Aorta (tissue), 5 donors: ENCODE results near the gene CLP1. TPM values are rescaled to one million over a fixed set of nuclear protein-coding genes. Genes with fewer than 3 reads are reported as not detected.
A peak's percentile ranks its signal among the peaks of the same experiment; 100 is the strongest.

Experiments used
- ATAC-seq: fragments of 200-7000 bp; cut with Tn5 transposase; one replicate; pipeline ENCODE4 v1.9.1; 2022; ENCODE audit warnings: moderate library complexity; ENCODE audit not compliant: low FRiP score
- DNase-seq, 2 donors: peaks; one replicate each; pipeline ENCODE4 v3.0.0-alpha.2; 2020
- H3K27ac ChIP-seq, 2 donors: one replicate each; pipeline ENCODE4 v1.5.1; 2013; ENCODE audit warnings: low read length in 2 of 2, mild to moderate bottlenecking in 2 of 2, moderate library complexity in 2 of 2, control low read depth in 1 of 2, inconsistent platforms in 1 of 2, low read depth in 1 of 2
- H3K27me3 ChIP-seq, 2 donors: one replicate each; pipeline ENCODE4 v1.6.1; 2013; ENCODE audit warnings: control low read depth in 1 of 2, low read length in 1 of 2, mild to moderate bottlenecking in 1 of 2, moderate library complexity in 1 of 2; ENCODE audit not compliant: insufficient read depth in 2 of 2, control insufficient read depth in 1 of 2
- H3K36me3 ChIP-seq, 2 donors: one replicate each; pipeline ENCODE4 v1.6.1; 2013; ENCODE audit warnings: control low read depth in 1 of 2, low read length in 1 of 2, mild to moderate bottlenecking in 1 of 2; ENCODE audit not compliant: insufficient read depth in 2 of 2, control insufficient read depth in 1 of 2
- H3K4me1 ChIP-seq, 2 donors: one replicate each; pipeline ENCODE4 v1.6.1; 2013; ENCODE audit warnings: low read length in 2 of 2, control low read depth in 1 of 2, mild to moderate bottlenecking in 1 of 2, moderate library complexity in 1 of 2; ENCODE audit not compliant: insufficient read depth in 2 of 2, control insufficient read depth in 1 of 2
- H3K4me3 ChIP-seq, 2 donors: one replicate each; pipeline ENCODE4 v1.5.1; 2013; ENCODE audit warnings: low read length in 2 of 2, control low read depth in 1 of 2, mild to moderate bottlenecking in 1 of 2
- H3K9me3 ChIP-seq: one replicate; pipeline ENCODE4 v1.6.1; 2013; ENCODE audit warnings: mild to moderate bottlenecking, low read length; ENCODE audit not compliant: control insufficient read depth
- WGBS, 2 donors: extraction: QIAGEN DNeasy Blood & Tissue Kit; methylation state at CpG; one replicate each; pipeline ENCODE4 v1.1.7; 2013; 5-methylcytosine and 5-hydroxymethylcytosine counted together
- intact Hi-C, 2 donors: fragments of 100-400 bp; cut with DNase I; formaldehyde crosslinking; loops; one replicate each; pipeline versions ENCODE4 v1.14.2 to v1.15.0; 2022
- long read RNA-seq, 2 donors: library from polyadenylated mRNA; unstranded; transcript quantifications; one replicate each; pipeline ENCODE4 v2.0.0, GENCODE V29; 2020 to 2021
- polyA plus RNA-seq, 2 donors: library from polyadenylated mRNA; stranded (reverse); fragments of 200-250 nt; gene quantifications; one replicate each; pipeline ENCODE4 v1.2.3, GENCODE V29; 2013
- total RNA-seq, 2 donors: library from RNA; stranded (reverse); fragmentation: NEBNext Ultra II Directional; extraction: Animal tissue kit (Norgen Biotek cat#: 25700); gene quantifications; one replicate each; pipeline ENCODE4 v1.2.1, GENCODE V29; 2021
- donor health status: healthy with polysubstance abuse.
- donor health status: Bipolar disorder and iron deficiency.
- donor health status: DM: no; HTN: no; CAD: no.
- donor health status: DM: no; HTN: no; CAD: no.
- donor health status: DM: yes; HTN: yes; CAD: no.

CLP1 gene
- total RNA-seq (10 to 100 TPM; 10.0 to 10.6 TPM), polyA plus RNA-seq (10 to 100 TPM in 1 of 2 donors, 1 to 10 TPM in 1; 6.7 to 10.8 TPM)
- long read RNA-seq, donor 1, transcript CLP1-205 (3 exons, 2,435 nt) = major isoform, 90 of 96 reads
- long read RNA-seq, donor 1, partial matches to known transcripts = 2 of 96 reads
- long read RNA-seq, donor 1, other reads (novel, unspliced or antisense) = 1 of 96 reads
- long read RNA-seq, donor 2, transcript CLP1-205 (3 exons, 2,435 nt) = major isoform, 7 of 11 reads
- long read RNA-seq, donor 2, partial matches to known transcripts = 2 of 11 reads
- long read RNA-seq, donor 2, other reads (novel, unspliced or antisense) = 2 of 11 reads

- H3K27ac ChIP-seq = peak within 1 kb of the TSS in 1 of 2 donors; percentile 81
- intact Hi-C loops = loop anchor here in 1 of 2 donors (2.0 to 10.0 kb wide), 2 partner anchors 127 to 333 kb away; partner anchors contain the start of genes TIMM10 and TNKS1BP1
- 1% methylated on average over 45 of the region's 45 CpGs for WGBS, 2 donors
These were observed at the start of gene CLP1 for GRCh38 chr11:57657194-57658022. Gene CLP1 (plus strand): TSS chr11:57657762. CDS start chr11:57659477, 1,715 bp downstream.

DNA sequence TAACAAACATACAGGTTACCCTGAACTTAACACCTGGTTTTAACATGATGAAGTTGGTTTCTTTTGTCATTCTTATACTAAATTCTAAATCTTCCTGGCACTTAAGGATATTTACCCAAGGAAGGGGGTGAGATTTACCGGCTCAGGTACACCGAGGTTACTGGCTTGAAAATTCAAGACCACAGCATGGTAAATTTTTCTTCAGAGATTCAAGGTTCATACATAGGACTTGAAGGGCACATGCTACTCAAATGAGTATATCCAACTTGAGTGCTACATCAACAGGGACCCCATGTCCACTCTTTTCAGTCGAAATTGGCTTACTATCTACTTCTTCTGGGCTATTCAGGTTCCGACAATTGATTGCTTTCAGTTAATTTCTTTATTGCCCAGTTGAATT lies 47.4 kb upstream of the CLP1 start:
- no peak overlapping the region for H3K4me3 ChIP-seq
- no peaks in the 10 kb centered on the region for H3K27me3 ChIP-seq
- intact Hi-C loops = no loop called here
- DNase-seq = no peak
- ATAC-seq = no peak
- no peaks in the 10 kb centered on the region for H3K4me1 ChIP-seq
- H3K9me3 ChIP-seq = no peaks in the 10 kb centered on the region
- 91 to 93% methylated on average over 4 of the region's 4 CpGs for whole genome bisulfite sequencing, 2 donors
- peaks cover 13 to 15% of the 10 kb centered on the region in 2 donors for H3K36me3 ChIP-seq
- no peak overlapping the region for H3K27ac ChIP-seq

More at GRCh38 chr11:57657194-57658022, at the start of gene CLP1:
- Histone ChIP-seq H3K9me3 (no peaks in the 10 kb centered on the region), H3K27me3 (no peaks in the 10 kb centered on the region), H3K36me3 (peaks cover 0 to 4% of the 10 kb centered on the region in 2 donors), H3K4me3 (peak within 1 kb of the TSS; percentile 46 to 76), H3K4me1 (no peaks in the 10 kb centered on the region)
- DNase-seq (peak; percentile 100), ATAC-seq (peak; percentile 99)

DNA sequence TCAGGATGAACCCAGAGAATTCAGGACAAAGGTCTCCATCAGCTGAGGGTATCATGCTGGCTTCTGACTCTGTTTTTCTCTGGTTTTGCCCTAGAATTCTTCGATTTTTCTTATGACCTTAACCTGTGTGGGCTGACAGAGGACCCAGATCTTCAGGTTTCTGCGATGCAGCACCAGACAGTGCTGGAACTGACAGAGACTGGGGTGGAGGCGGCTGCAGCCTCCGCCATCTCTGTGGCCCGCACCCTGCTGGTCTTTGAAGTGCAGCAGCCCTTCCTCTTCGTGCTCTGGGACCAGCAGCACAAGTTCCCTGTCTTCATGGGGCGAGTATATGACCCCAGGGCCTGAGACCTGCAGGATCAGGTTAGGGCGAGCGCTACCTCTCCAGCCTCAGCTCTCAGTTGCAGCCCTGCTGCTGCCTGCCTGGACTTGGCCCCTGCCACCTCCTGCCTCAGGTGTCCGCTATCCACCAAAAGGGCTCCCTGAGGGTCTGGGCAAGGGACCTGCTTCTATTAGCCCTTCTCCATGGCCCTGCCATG lies 43.3 kb upstream of the CLP1 start:
- no peak overlapping the region for H3K4me3 ChIP-seq
- intact Hi-C loops = no loop called here
- H3K9me3 ChIP-seq = peaks cover 1% of the 10 kb centered on the region
- peaks cover 8 to 16% of the 10 kb centered on the region in 2 donors for H3K36me3 ChIP-seq
- ATAC-seq (no peak), DNase-seq (no peak)
- no peaks in the 10 kb centered on the region for H3K4me1 ChIP-seq
- WGBS, 2 donors = 81% methylated on average over 10 of the region's 10 CpGs
- H3K27ac ChIP-seq = no peak overlapping the region
- no peaks in the 10 kb centered on the region for H3K27me3 ChIP-seq

GRCh38 chr11:57615308-57615707 lies 42.3 kb upstream of the CLP1 start:
- Histone ChIP-seq H3K9me3 (peaks cover 1% of the 10 kb centered on the region), H3K4me1 (no peaks in the 10 kb centered on the region), H3K4me3 (no peak overlapping the region), H3K27me3 (no peaks in the 10 kb centered on the region), H3K36me3 (peaks cover 8 to 16% of the 10 kb centered on the region in 2 donors), H3K27ac (no peak overlapping the region)
- ATAC-seq (no peak), DNase-seq (no peak)
- 14 to 21% methylated on average over 1 of the region's 1 CpG for WGBS, 2 donors
- intact Hi-C loops = no loop called here

DNA sequence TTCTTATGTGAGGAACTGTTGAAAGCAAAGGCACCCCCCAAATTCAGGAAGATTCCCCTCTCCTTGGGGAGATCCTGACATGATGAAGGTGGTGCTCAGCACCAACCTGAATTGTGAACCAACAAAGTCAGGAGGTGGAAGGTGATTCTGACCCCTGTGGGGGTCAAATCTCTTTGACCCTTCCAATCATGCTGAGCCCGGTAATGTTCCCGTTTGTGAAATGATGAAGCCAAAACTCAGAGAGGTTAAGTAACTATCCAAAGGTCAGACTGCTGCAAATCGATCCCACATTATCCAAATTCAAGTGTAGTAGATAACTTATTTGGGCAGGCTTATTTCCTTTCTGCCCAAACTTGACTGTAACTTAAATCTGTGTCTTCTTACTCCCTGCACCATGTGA lies 41.0 kb upstream of the CLP1 start:
- DNase-seq (no peak), ATAC-seq (no peak)
- no peak overlapping the region for H3K27ac ChIP-seq
- intact Hi-C loops = no loop called here
- 48 to 57% methylated on average over 3 of the region's 3 CpGs for WGBS, 2 donors
- no peak overlapping the region for H3K4me3 ChIP-seq
- H3K36me3 ChIP-seq = peaks cover 8 to 13% of the 10 kb centered on the region in 2 donors
- H3K9me3 ChIP-seq = peaks cover 1% of the 10 kb centered on the region
- no peaks in the 10 kb centered on the region for H3K4me1 ChIP-seq
- H3K27me3 ChIP-seq = no peaks in the 10 kb centered on the region

DNA sequence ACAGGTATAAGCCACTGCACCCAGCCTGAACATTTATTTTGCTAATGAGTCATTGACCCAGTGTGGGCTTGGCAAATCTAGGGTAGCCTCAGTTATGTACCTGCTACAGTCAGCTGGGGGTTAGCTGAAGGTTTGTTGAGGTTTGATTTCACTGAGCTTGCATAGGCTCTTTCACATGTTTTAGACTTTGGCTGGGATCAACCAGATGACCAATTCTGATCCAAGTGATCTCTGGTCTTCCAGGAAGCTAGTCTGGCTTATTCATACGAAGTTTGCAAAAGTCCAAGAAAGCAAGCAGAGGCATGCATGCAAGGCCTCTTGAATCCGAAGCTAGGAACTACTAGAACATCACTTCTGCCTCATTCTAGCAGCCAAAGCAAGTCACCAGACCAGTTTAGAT lies 39.1 kb upstream of the CLP1 start:
- WGBS, 2 donors = 81 to 86% methylated on average over 2 of the region's 2 CpGs
- DNase-seq = no peak
- Histone ChIP-seq H3K27ac (no peak overlapping the region), H3K36me3 (peaks cover 0 to 8% of the 10 kb centered on the region in 2 donors), H3K4me1 (no peaks in the 10 kb centered on the region), H3K27me3 (no peaks in the 10 kb centered on the region), H3K9me3 (peaks cover 1% of the 10 kb centered on the region), H3K4me3 (no peak overlapping the region)
- intact Hi-C loops = no loop called here
- ATAC-seq = no peak

GRCh38 chr11:57619331-57619730 lies 38.2 kb upstream of the CLP1 start:
- Histone ChIP-seq H3K27ac (no peak overlapping the region), H3K9me3 (peaks cover 1% of the 10 kb centered on the region), H3K4me3 (no peak overlapping the region), H3K4me1 (no peaks in the 10 kb centered on the region), H3K27me3 (no peaks in the 10 kb centered on the region), H3K36me3 (peaks cover 0 to 4% of the 10 kb centered on the region in 2 donors)
- intact Hi-C loops = no loop called here
- 96 to 98% methylated on average over 2 of the region's 2 CpGs for WGBS, 2 donors
- no peak for DNase-seq
- no peak for ATAC-seq

- Histone ChIP-seq H3K27ac (no peak overlapping the region), H3K36me3 (peaks cover 0 to 2% of the 10 kb centered on the region in 2 donors), H3K4me1 (no peaks in the 10 kb centered on the region), H3K9me3 (peaks cover 1% of the 10 kb centered on the region), H3K27me3 (no peaks in the 10 kb centered on the region), H3K4me3 (no peak overlapping the region)
- ATAC-seq = no peak
- no peak for DNase-seq
- intact Hi-C loops = no loop called here
These were observed 37.1 kb upstream of the CLP1 start for GRCh38 chr11:57620467-57620866.
